HepG2 (cell line): ENCODE measurements around the gene SLFN13. TPM values are rescaled to one million over a fixed set of nuclear protein-coding genes. Genes with fewer than 3 reads are reported as not detected.
"Not testable (repeated sequence)": the region's sequence is repeated elsewhere in the genome, so short reads cannot be mapped to it uniquely, and the experiment has no call there.

Experiments used
- ATAC-seq: fragments of 200-7000 bp; cut with Tn5 transposase; 3 replicates; pipeline ENCODE4 v1.9.1; 2020; ENCODE audit warnings: mild to moderate bottlenecking, moderate library complexity
- BruUV-seq: library from RNA; stranded (reverse); fragments of 400-500 nt; replicated peaks from 2 replicates; lab custom pipeline; 2021; lab: Mats Ljungman, UMichigan
- CTCF ChIA-PET: fragments of 300-600 bp; formaldehyde crosslinking; extraction: SDS; loops from one replicate; lab custom pipeline; 2021; ENCODE audit warnings: low total read pairs, inconsistent platforms, low intra/inter-chr PET ratio; lab: Yijun Ruan, JAX
- POLR2A ChIA-PET: fragments of 350-600 bp; sonication (Branson Sonifier 250); formaldehyde crosslinking; loops from one replicate; lab custom pipeline; 2020; ENCODE audit warnings: antibody characterized with exemption, inconsistent platforms; lab: Yijun Ruan, JAX
- DNase-seq: peaks from one replicate; pipeline ENCODE4 v3.0.0-alpha.2; 2015; ENCODE audit warnings: low spot score
- FAIRE-seq: peaks from 3 replicates; lab custom pipeline; 2011; peaks lifted over from hg19 to GRCh38; lab: Jason Lieb, UNC
- H2AFZ ChIP-seq: one replicate; pipeline ENCODE4 v1.6.1; 2011; ENCODE audit warnings: low read length, inconsistent platforms
- H3K27ac ChIP-seq: fragments of 300-600 bp; 3 replicates; pipeline ENCODE4 v1.8.0; 2011; ENCODE audit warnings: mixed run types, mild to moderate bottlenecking, mixed read lengths, low read length, inconsistent platforms; ENCODE audit not compliant: insufficient read depth; ENCODE audit errors: extremely low read length
- H3K27me3 ChIP-seq, 2 experiments: fragments of 200-600 bp in 1 of 2; 2 replicates in 1 of 2; 3 replicates in 1 of 2; pipeline versions ENCODE4 v1.6.0 to v1.8.0; 2011; ENCODE audit warnings: low read length in 2 of 2, mild to moderate bottlenecking in 2 of 2, moderate library complexity in 2 of 2, inconsistent platforms in 1 of 2; ENCODE audit not compliant: insufficient read depth in 2 of 2, control insufficient read depth in 1 of 2
- H3K36me3 ChIP-seq, 2 experiments: fragments of 200-600 bp in 1 of 2; replicated peaks in 1 of 2; 2 replicates in 1 of 2; 3 replicates in 1 of 2; pipeline versions ENCODE4 v1.5.1 to v1.8.0; 2011; ENCODE audit warnings: low read length in 2 of 2, inconsistent platforms in 1 of 2; ENCODE audit not compliant: insufficient read depth in 2 of 2, control insufficient read depth in 1 of 2
- H3K4me1 ChIP-seq: 2 replicates; pipeline ENCODE4 v1.5.1; 2012; ENCODE audit warnings: low read length, inconsistent platforms; ENCODE audit not compliant: insufficient read depth
- H3K4me2 ChIP-seq: 2 replicates; pipeline ENCODE4 v1.6.0; 2011; ENCODE audit warnings: low read depth, low read length, inconsistent platforms
- H3K4me3 ChIP-seq, 3 experiments: fragments of 200-600 bp in 1 of 3; sonication (generic), shearing (Covaris generic) in 1 of 3; replicated peaks in 1 of 3; 2 replicates each; pipeline ENCODE4 v1.5.1; 2011 to 2016; ENCODE audit warnings: low read length in 3 of 3, inconsistent platforms in 2 of 3, low read depth in 2 of 3, mild to moderate bottlenecking in 2 of 3, control low read depth in 1 of 3, mixed read lengths in 1 of 3; ENCODE audit not compliant: insufficient read depth in 1 of 3
- H3K79me2 ChIP-seq: one replicate; pipeline ENCODE4 v1.6.1; 2011; ENCODE audit warnings: low read length, inconsistent platforms; ENCODE audit not compliant: insufficient read depth
- H3K9ac ChIP-seq: 2 replicates; pipeline ENCODE4 v1.6.0; 2011; ENCODE audit warnings: mild to moderate bottlenecking, low read depth, low read length, inconsistent platforms; ENCODE audit not compliant: insufficient read depth
- H3K9me3 ChIP-seq: 2 replicates; pipeline ENCODE4 v1.5.1; 2012; ENCODE audit warnings: mild to moderate bottlenecking, low read length
- H4K20me1 ChIP-seq: 2 replicates; pipeline ENCODE4 v1.6.0; 2011; ENCODE audit warnings: inconsistent platforms, mild to moderate bottlenecking, low read length, moderate library complexity; ENCODE audit not compliant: insufficient read depth
- FOSL1 ChIP-seq: sonication (generic); formaldehyde crosslinking; IDR thresholded peaks from 2 replicates; pipeline ENCODE4 v1.9.0; 2021; ENCODE audit warnings: missing genetic modification reagents, borderline replicate concordance
- MAFG ChIP-seq: sonication (generic); formaldehyde crosslinking; IDR thresholded peaks from 2 replicates; pipeline ENCODE4 v1.5.1; 2020; ENCODE audit warnings: mild to moderate bottlenecking, missing genetic modification reagents
- MLLT10 ChIP-seq: sonication (generic); formaldehyde crosslinking; IDR thresholded peaks from 2 replicates; pipeline ENCODE4 v1.4.0; 2020; ENCODE audit warnings: missing genetic modification reagents
- RXRA ChIP-seq: sonication (generic); formaldehyde crosslinking; IDR thresholded peaks from 2 replicates; pipeline ENCODE4 v1.5.1; 2020; ENCODE audit warnings: missing genetic modification reagents
- SETDB1 ChIP-seq: sonication (generic); formaldehyde crosslinking; IDR thresholded peaks from 2 replicates; pipeline ENCODE4 v1.5.1; 2020; ENCODE audit warnings: missing genetic modification reagents, mild to moderate bottlenecking, borderline replicate concordance
- SRF ChIP-seq: IDR thresholded peaks from 2 replicates; pipeline ENCODE4 v1.6.1; 2011; ENCODE audit warnings: mild to moderate bottlenecking, low read depth, low read length, moderate library complexity
- ZBTB20 ChIP-seq: sonication (generic); formaldehyde crosslinking; IDR thresholded peaks from 2 replicates; pipeline ENCODE4 v1.8.1; 2023; ENCODE audit warnings: missing genetic modification reagents, low read depth, mild to moderate bottlenecking, borderline replicate concordance
- ZNF768 ChIP-seq: sonication (generic); formaldehyde crosslinking; IDR thresholded peaks from 2 replicates; pipeline ENCODE4 v1.4.0; 2020; ENCODE audit warnings: missing genetic modification reagents
- ZNF878 ChIP-seq: sonication (generic); formaldehyde crosslinking; IDR thresholded peaks from 2 replicates; pipeline ENCODE4 v1.8.1; 2023; ENCODE audit warnings: mild to moderate bottlenecking, missing genetic modification reagents, moderate library complexity
- WGBS: methylation state at CpG from one replicate; pipeline ENCODE4 v1.1.6; 2017; ENCODE audit warnings: low lambda C conversion rate; 5-methylcytosine and 5-hydroxymethylcytosine counted together
- in situ Hi-C: cut with HindIII; loops from 2 replicates; pipeline ENCODE4 v1.10.0; 2017; ENCODE audit warnings: low pct_unique_long_range_greater_than_20kb; ENCODE audit not compliant: extremely low pct_ligation_motif_present
- intact Hi-C: fragments of 100-400 bp; cut with micrococcal nuclease; formaldehyde crosslinking; loops from one replicate; pipeline ENCODE4 v1.10.0; 2022; ENCODE audit not compliant: unreplicated experiment
- polyA plus RNA-seq, 8 experiments: library from polyadenylated mRNA; depleted of rRNA in 3 of 8; stranded (reverse) in 7 of 8; unstranded in 1 of 8; fragments of >200 nt; fragmentation: Illumina TruSeq in 4 of 8; extraction: Trizol in 4 of 8; gene quantifications; 2 replicates each; pipeline versions ENCODE4 v1.2.1 to v1.2.3, GENCODE V29; 2011 to 2016; ENCODE audit warnings: low read depth in 4 of 8, missing spikeins in 1 of 8, mixed read lengths in 1 of 8; ENCODE audit not compliant: insufficient read depth in 1 of 8
- total RNA-seq, 5 experiments: library from RNA; depleted of rRNA; stranded (reverse); fragments of >200 nt; fragmentation: Illumina TruSeq; extraction: Trizol; gene quantifications; 2 replicates each; pipeline ENCODE4 v1.2.3, GENCODE V29; 2016; ENCODE audit warnings: low read depth in 1 of 5
- TF ChIP-seq, protein P1 (sequence below): sonication (generic); formaldehyde crosslinking; IDR thresholded peaks from 2 replicates; pipeline ENCODE4 v1.4.0; 2020; ENCODE audit warnings: missing genetic modification reagents
- TF ChIP-seq, protein P2 (sequence below): sonication (generic); formaldehyde crosslinking; IDR thresholded peaks from 2 replicates; pipeline ENCODE4 v1.5.0; 2020; ENCODE audit warnings: mild to moderate bottlenecking, missing genetic modification reagents, borderline replicate concordance
- TF ChIP-seq, protein P3 (sequence below): sonication (generic); formaldehyde crosslinking; IDR thresholded peaks from 2 replicates; pipeline ENCODE4 v1.4.0; 2020; ENCODE audit warnings: mild to moderate bottlenecking, missing genetic modification reagents

SLFN13 gene
- total and polyA plus RNA-seq, 2 of the 13 experiments (the other 11 are each of a cell fraction or from before 2014, with no cell fraction given), result 0.18 TPM; not detected in 1

DNA sequence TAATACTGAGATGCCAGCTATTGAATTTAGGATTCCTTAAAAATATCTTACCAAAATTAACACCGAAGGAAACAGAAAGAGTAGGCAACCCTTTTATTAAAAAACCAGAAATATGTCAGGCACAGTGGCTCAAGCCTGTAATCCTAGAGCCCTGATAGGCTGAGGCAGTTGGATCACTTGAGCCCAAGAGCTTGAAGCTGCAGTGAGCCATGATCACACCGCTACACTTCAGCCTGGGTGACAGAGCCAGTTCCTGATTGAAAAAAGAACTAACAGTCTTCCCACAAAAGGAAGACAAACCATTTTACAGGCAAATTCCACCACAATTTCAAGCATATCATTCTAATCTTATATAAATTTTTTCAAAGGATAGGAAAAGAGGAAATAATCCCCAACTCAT, 31.9 kb downstream of the SLFN13 start:
- Histone ChIP-seq H3K36me3 (no peaks in the 10 kb centered on the region), H3K79me2 (no peaks in the 10 kb centered on the region), H3K27ac (no peak overlapping the region), H3K4me3 (no peak overlapping the region), H3K27me3 (peaks cover 0 to under 1% of the 10 kb centered on the region in 2 experiments; a peak in 2 of 5 replicates), H4K20me1 (no peaks in the 10 kb centered on the region), H3K4me1 (no peaks in the 10 kb centered on the region), H3K9me3 (no peaks in the 10 kb centered on the region), H3K4me2 (no peak overlapping the region), H2AFZ (no peak overlapping the region), H3K9ac (no peak overlapping the region)
- FAIRE-seq (no peak), DNase-seq (no peak), ATAC-seq (no peak)
- 0% methylated on average over 2 of the region's 2 CpGs for WGBS
- intact Hi-C loops (no loop called here), in situ Hi-C loops (no loop called here)
- TF ChIP-seq MAFG (CRISPR knock-in tag) (no peak), RXRA (CRISPR knock-in tag) (no peak), ZBTB20 (CRISPR knock-in tag) (no peak), SRF (no peak), ZNF878 (CRISPR knock-in tag) (no peak), FOSL1 (CRISPR knock-in tag) (no peak), MLLT10 (CRISPR knock-in tag) (no peak), SETDB1 (CRISPR knock-in tag) (no peak), ZNF768 (CRISPR knock-in tag) (no peak)
- TF ChIP-seq, protein P1, sequence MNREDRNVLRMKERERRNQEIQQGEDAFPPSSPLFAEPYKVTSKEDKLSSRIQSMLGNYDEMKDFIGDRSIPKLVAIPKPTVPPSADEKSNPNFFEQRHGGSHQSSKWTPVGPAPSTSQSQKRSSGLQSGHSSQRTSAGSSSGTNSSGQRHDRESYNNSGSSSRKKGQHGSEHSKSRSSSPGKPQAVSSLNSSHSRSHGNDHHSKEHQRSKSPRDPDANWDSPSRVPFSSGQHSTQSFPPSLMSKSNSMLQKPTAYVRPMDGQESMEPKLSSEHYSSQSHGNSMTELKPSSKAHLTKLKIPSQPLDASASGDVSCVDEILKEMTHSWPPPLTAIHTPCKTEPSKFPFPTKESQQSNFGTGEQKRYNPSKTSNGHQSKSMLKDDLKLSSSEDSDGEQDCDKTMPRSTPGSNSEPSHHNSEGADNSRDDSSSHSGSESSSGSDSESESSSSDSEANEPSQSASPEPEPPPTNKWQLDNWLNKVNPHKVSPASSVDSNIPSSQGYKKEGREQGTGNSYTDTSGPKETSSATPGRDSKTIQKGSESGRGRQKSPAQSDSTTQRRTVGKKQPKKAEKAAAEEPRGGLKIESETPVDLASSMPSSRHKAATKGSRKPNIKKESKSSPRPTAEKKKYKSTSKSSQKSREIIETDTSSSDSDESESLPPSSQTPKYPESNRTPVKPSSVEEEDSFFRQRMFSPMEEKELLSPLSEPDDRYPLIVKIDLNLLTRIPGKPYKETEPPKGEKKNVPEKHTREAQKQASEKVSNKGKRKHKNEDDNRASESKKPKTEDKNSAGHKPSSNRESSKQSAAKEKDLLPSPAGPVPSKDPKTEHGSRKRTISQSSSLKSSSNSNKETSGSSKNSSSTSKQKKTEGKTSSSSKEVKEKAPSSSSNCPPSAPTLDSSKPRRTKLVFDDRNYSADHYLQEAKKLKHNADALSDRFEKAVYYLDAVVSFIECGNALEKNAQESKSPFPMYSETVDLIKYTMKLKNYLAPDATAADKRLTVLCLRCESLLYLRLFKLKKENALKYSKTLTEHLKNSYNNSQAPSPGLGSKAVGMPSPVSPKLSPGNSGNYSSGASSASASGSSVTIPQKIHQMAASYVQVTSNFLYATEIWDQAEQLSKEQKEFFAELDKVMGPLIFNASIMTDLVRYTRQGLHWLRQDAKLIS (CRISPR knock-in tag), result no peak
- TF ChIP-seq, protein P2, sequence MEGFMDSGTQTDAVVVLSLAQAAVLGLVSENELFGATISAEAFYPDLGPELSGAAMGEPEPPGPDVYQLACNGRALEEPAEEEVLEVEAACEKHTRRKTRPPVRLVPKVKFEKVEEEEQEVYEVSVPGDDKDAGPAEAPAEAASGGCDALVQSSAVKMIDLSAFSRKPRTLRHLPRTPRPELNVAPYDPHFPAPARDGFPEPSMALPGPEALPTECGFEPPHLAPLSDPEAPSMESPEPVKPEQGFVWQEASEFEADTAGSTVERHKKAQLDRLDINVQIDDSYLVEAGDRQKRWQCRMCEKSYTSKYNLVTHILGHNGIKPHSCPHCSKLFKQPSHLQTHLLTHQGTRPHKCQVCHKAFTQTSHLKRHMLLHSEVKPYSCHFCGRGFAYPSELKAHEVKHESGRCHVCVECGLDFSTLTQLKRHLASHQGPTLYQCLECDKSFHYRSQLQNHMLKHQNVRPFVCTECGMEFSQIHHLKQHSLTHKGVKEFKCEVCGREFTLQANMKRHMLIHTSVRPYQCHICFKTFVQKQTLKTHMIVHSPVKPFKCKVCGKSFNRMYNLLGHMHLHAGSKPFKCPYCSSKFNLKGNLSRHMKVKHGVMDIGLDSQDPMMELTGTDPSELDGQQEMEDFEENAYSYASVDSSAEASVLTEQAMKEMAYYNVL (CRISPR knock-in tag), result no peak
- TF ChIP-seq, protein P3, sequence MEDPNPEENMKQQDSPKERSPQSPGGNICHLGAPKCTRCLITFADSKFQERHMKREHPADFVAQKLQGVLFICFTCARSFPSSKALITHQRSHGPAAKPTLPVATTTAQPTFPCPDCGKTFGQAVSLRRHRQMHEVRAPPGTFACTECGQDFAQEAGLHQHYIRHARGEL, result no peak
- ChIA-PET POLR2A (no interaction called here), CTCF (no interaction called here)
- BruUV-seq, result no TSS peak

DNA sequence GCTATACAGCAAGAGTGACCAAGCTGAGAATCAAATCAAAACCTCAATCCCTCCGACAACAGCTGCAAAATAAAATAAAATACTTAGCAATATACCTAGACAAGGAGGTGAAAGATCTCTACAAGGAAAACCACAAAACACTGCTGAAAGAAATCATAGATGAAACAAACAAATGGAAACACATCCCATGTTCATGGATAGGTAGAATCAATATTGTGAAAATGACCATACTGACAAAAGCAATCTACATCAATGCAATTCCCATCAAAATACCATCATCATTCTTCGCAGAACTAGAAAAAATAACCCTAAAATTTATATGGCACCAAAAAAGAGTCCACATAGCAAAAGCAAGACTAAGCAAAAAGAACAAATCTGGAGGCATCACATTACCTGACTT, 33.9 kb downstream of the SLFN13 start:
- CTCF ChIA-PET, H4K20me1 ChIP-seq, BruUV-seq, H3K4me1 ChIP-seq, intact Hi-C loops, H3K9me3 ChIP-seq, H3K27me3 ChIP-seq, DNase-seq, FAIRE-seq, H3K79me2 ChIP-seq, H3K4me2 ChIP-seq, H3K9ac ChIP-seq, ATAC-seq, POLR2A ChIA-PET, H3K27ac ChIP-seq, H3K36me3 ChIP-seq, H3K4me3 ChIP-seq, H2AFZ ChIP-seq, in situ Hi-C loops: not testable (repeated sequence)
- 0% methylated on average over 2 of the region's 2 CpGs for WGBS
